ENCODE measurements around the gene MPST.

GRCh38 chr22:37059876-37060449 is 40.4 kb downstream of the MPST start:
- TF ChIP-seq, protein P1, sequence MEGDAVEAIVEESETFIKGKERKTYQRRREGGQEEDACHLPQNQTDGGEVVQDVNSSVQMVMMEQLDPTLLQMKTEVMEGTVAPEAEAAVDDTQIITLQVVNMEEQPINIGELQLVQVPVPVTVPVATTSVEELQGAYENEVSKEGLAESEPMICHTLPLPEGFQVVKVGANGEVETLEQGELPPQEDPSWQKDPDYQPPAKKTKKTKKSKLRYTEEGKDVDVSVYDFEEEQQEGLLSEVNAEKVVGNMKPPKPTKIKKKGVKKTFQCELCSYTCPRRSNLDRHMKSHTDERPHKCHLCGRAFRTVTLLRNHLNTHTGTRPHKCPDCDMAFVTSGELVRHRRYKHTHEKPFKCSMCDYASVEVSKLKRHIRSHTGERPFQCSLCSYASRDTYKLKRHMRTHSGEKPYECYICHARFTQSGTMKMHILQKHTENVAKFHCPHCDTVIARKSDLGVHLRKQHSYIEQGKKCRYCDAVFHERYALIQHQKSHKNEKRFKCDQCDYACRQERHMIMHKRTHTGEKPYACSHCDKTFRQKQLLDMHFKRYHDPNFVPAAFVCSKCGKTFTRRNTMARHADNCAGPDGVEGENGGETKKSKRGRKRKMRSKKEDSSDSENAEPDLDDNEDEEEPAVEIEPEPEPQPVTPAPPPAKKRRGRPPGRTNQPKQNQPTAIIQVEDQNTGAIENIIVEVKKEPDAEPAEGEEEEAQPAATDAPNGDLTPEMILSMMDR (conservative IDR thresholded peaks at IDR 0.05; ENCODE audit: low read length): no peak
- TF ChIP-seq EZH2phosphoT487 (IDR thresholded peaks at IDR 0.05; ENCODE audit: borderline replicate concordance): no peak

All from Loucy (cell line).